ENCODE measurements around the gene SH3RF3. TPM values are rescaled to one million over a fixed set of nuclear protein-coding genes. Genes with fewer than 3 reads are reported as not detected.

The SH3RF3 gene
- total RNA-seq, 4 donors from 2014 or later, result 2.4 to 5.5 (median 2.9) TPM

- WGBS, 2 donors, result 13 to 28% methylated on average over 6 to 7 of the region's 7 CpGs
- DNase-seq, result no peak
These were observed 81.6 kb downstream of the SH3RF3 start for GRCh38 chr2:109210431-109211200.

GRCh38 chr2:109211315-109211714 lies 82.3 kb downstream of the SH3RF3 start:
- no peaks in the 10 kb centered on the region for H3K27me3 ChIP-seq
- peaks cover 0 to 5% (median 0%) of the 10 kb centered on the region in 3 donors for H3K9me3 ChIP-seq
- DNase-seq, result no peak
- peaks cover 8 to 42% (median 26%) of the 10 kb centered on the region in 3 donors for H3K4me1 ChIP-seq
- H3K27ac ChIP-seq, result no peak overlapping the region
- intact Hi-C loops (cut with DNase I), result no loop called here
- H3K36me3 ChIP-seq, result no peaks in the 10 kb centered on the region
- no peak overlapping the region for H3K4me3 ChIP-seq
- TF ChIP-seq POLR2A (IDR thresholded peaks at IDR 0.05), result no peak
- TF ChIP-seq, protein P1, sequence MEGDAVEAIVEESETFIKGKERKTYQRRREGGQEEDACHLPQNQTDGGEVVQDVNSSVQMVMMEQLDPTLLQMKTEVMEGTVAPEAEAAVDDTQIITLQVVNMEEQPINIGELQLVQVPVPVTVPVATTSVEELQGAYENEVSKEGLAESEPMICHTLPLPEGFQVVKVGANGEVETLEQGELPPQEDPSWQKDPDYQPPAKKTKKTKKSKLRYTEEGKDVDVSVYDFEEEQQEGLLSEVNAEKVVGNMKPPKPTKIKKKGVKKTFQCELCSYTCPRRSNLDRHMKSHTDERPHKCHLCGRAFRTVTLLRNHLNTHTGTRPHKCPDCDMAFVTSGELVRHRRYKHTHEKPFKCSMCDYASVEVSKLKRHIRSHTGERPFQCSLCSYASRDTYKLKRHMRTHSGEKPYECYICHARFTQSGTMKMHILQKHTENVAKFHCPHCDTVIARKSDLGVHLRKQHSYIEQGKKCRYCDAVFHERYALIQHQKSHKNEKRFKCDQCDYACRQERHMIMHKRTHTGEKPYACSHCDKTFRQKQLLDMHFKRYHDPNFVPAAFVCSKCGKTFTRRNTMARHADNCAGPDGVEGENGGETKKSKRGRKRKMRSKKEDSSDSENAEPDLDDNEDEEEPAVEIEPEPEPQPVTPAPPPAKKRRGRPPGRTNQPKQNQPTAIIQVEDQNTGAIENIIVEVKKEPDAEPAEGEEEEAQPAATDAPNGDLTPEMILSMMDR (IDR thresholded peaks at IDR 0.05), result no peak
- 82 to 87% methylated on average over 7 to 10 of the region's 10 CpGs for WGBS, 2 donors

More at GRCh38 chr2:109210431-109211200, 81.6 kb downstream of the SH3RF3 start:
- peaks cover 0 to 5% (median 0%) of the 10 kb centered on the region in 3 donors for H3K9me3 ChIP-seq
- no peak overlapping the region for H3K4me3 ChIP-seq
- no peak for TF ChIP-seq POLR2A (IDR thresholded peaks at IDR 0.05)
- TF ChIP-seq, protein P1 (IDR thresholded peaks at IDR 0.05), result no peak
- H3K27ac ChIP-seq, result no peak overlapping the region
- H3K36me3 ChIP-seq, result no peaks in the 10 kb centered on the region
- intact Hi-C loops (cut with DNase I), result no loop called here
- H3K27me3 ChIP-seq, result no peaks in the 10 kb centered on the region
- H3K4me1 ChIP-seq, result peaks cover 8 to 42% (median 26%) of the 10 kb centered on the region in 3 donors

- H3K4me1 ChIP-seq, result peaks cover 8 to 50% (median 33%) of the 10 kb centered on the region in 3 donors
- H3K27me3 ChIP-seq, result no peaks in the 10 kb centered on the region
- intact Hi-C loops (cut with DNase I), result no loop called here
- no peak for DNase-seq
- H3K36me3 ChIP-seq, result no peaks in the 10 kb centered on the region
- H3K4me3 ChIP-seq, result no peak overlapping the region
- WGBS, 2 donors, result 92 to 93% methylated on average over 5 to 8 of the region's 10 CpGs
- TF ChIP-seq POLR2A (IDR thresholded peaks at IDR 0.05), result no peak
- TF ChIP-seq, protein P1 (IDR thresholded peaks at IDR 0.05), result no peak
- peaks cover 0 to 5% (median 0%) of the 10 kb centered on the region in 3 donors for H3K9me3 ChIP-seq
- H3K27ac ChIP-seq, result no peak overlapping the region
These were observed 84.0 kb downstream of the SH3RF3 start for GRCh38 chr2:109212836-109213563.

DNA sequence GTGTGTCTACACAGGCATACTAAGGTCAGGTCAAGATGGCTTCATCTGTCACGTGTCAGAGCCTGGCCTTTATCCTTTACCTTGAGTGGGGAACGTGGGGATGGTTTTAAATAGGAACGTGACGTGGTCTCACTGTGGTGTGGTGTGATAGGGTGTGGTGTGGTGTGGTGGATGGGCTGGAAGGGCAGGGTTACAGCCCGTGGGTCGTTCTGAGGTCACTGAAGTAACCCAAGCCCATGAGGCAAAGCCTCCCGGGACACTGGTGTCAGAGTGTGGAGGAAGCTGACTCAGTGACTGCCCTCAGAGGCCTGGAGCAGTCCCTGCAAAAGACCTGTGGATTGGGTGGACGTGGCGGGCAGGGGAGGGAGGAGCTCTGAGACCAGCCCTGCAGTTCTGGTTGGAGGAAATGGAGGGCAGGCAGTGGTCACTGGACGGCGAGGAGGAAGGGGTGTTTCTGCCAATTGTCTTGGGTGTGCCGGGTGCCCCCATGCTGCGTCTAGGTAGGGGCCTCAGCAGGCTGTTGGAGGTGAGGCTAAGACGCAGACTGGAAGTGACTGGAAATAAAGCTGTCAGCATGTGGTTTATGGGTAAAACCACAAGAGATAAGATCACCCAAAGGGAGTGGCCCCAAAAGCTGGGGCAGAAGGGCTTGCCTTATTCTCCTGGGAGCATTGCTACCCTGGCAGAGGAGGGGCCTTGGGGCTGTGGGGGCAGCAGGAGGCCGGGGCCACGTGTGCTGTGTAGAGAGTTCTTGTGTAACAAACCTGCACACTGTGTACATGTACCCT lies 84.8 kb downstream of the SH3RF3 start:
- no peak for DNase-seq
- intact Hi-C loops (cut with DNase I), result no loop called here
- 58 to 75% methylated on average over 7 to 13 of the region's 16 CpGs for WGBS, 2 donors

More for the DNA sequence above, 84.8 kb downstream of the SH3RF3 start:
- Histone ChIP-seq H3K4me3 (no peak overlapping the region), H3K4me1 (peaks cover 8 to 53% (median 38%) of the 10 kb centered on the region in 3 donors), H3K9me3 (no peaks in the 10 kb centered on the region), H3K27ac (no peak overlapping the region), H3K36me3 (no peaks in the 10 kb centered on the region), H3K27me3 (no peaks in the 10 kb centered on the region)
- TF ChIP-seq POLR2A (IDR thresholded peaks at IDR 0.05), result no peak
- TF ChIP-seq, protein P1 (IDR thresholded peaks at IDR 0.05), result no peak
